ENCODE data around the gene TMEM38B.

TMEM38B gene

GRCh38 chr9:105672711-105673234, 21.6 kb upstream of the TMEM38B start:
- H3K4me3 ChIP-seq (ENCODE audit: low read depth, low read length), result no peak overlapping the region
- TF ChIP-seq CTCF (IDR thresholded peaks at IDR 0.05; ENCODE audit: insufficient read depth, low read depth, low read length, missing control alignments), result no peak
- DNase-seq (ENCODE audit: low read depth), result peak; percentile 12

GRCh38 chr9:105673850-105674387, 20.4 kb upstream of the TMEM38B start:
- H3K4me3 ChIP-seq (ENCODE audit: low read depth, low read length), result no peak overlapping the region
- no peak for DNase-seq (ENCODE audit: low read depth)
- TF ChIP-seq CTCF (IDR thresholded peaks at IDR 0.05; ENCODE audit: insufficient read depth, low read depth, low read length, missing control alignments), result no peak

- DNase-seq (ENCODE audit: low read depth), result no peak
- no peak for TF ChIP-seq CTCF (IDR thresholded peaks at IDR 0.05; ENCODE audit: insufficient read depth, low read depth, low read length, missing control alignments)
- no peak overlapping the region for H3K4me3 ChIP-seq (ENCODE audit: low read depth, low read length)
Observed at GRCh38 chr9:105676351-105676923, 17.9 kb upstream of the TMEM38B start.

GRCh38 chr9:105678163-105678562, 16.2 kb upstream of the TMEM38B start:
- no peak overlapping the region for H3K4me3 ChIP-seq (ENCODE audit: low read depth, low read length)
- TF ChIP-seq CTCF (IDR thresholded peaks at IDR 0.05; ENCODE audit: insufficient read depth, low read depth, low read length, missing control alignments), result no peak
- no peak for DNase-seq (ENCODE audit: low read depth)

GRCh38 chr9:105678781-105679180, 15.6 kb upstream of the TMEM38B start:
- no peak for TF ChIP-seq CTCF (IDR thresholded peaks at IDR 0.05; ENCODE audit: insufficient read depth, low read depth, low read length, missing control alignments)
- H3K4me3 ChIP-seq (ENCODE audit: low read depth, low read length), result no peak overlapping the region
- DNase-seq (ENCODE audit: low read depth), result no peak

- DNase-seq (ENCODE audit: low read depth), result no peak
- no peak for TF ChIP-seq CTCF (IDR thresholded peaks at IDR 0.05; ENCODE audit: insufficient read depth, low read depth, low read length, missing control alignments)
- H3K4me3 ChIP-seq (ENCODE audit: low read depth, low read length), result no peak overlapping the region
Observed at GRCh38 chr9:105679257-105680022, 14.9 kb upstream of the TMEM38B start.

Measured in GM12865 (cell line).